ENCODE measurements around the gene P4HA2. TPM values are rescaled to one million over a fixed set of nuclear protein-coding genes. Genes with fewer than 3 reads are reported as not detected.

P4HA2 gene
- total and polyA plus RNA-seq, 2 of the 8 experiments (the other 6 are each of a cell fraction or from before 2014, with no cell fraction given) = 7.4 to 9.3 TPM

- peaks cover 1 to 2% of the 10 kb centered on the region in 2 experiments for H4K20me1 ChIP-seq (replicated peaks in 1 of 2; ENCODE audit: control insufficient read depth in 1 of 2, insufficient read depth in 2 of 2, low read length in 2 of 2)
- no peak overlapping the region for H2BK12ac ChIP-seq (ENCODE audit: low read depth, low read length)
- H3K9ac ChIP-seq (replicated peaks in 1 of 4; ENCODE audit: extremely low read depth in 1 of 4, low read depth in 3 of 4, low read length in 3 of 4) = no peak overlapping the region
- H2BK120ac ChIP-seq (replicated peaks; ENCODE audit: low read depth, low read length) = no peak overlapping the region
- no peak overlapping the region for H3K4me3 ChIP-seq (ENCODE audit: extremely low read depth in 1 of 4, insufficient read depth in 2 of 4, low read depth in 3 of 4, low read length in 4 of 4)
- no peak overlapping the region for H2AFZ ChIP-seq (ENCODE audit: low read length)
- no peak overlapping the region for H4K91ac ChIP-seq (replicated peaks; ENCODE audit: insufficient read length, low read length)
- no peak overlapping the region for H3K14ac ChIP-seq (ENCODE audit: insufficient read length)
- H2BK5ac ChIP-seq (ENCODE audit: low read depth, low read length) = no peak overlapping the region
- no peaks in the 10 kb centered on the region for H3K9me3 ChIP-seq (ENCODE audit: insufficient read depth in 2 of 2, low read depth in 1 of 2, low read length in 1 of 2)
- no peak overlapping the region for H3K23ac ChIP-seq (ENCODE audit: insufficient read length)
- H3K4ac ChIP-seq (replicated peaks; ENCODE audit: insufficient read length, low read depth, low read length) = no peak overlapping the region
- ChIA-PET CTCF (ENCODE audit: partially characterized antibody) (interaction anchor here (0.9 to 5.9 kb wide), 4 partner anchors 10 to 53 kb away, joined by 3 to 29 read pairs (median 4); no protein-coding TSS in a partner anchor), POLR2A (ENCODE audit: partially characterized antibody) (no interaction called here)
- H3K79me2 ChIP-seq (ENCODE audit: control insufficient read depth in 1 of 2, insufficient read depth in 2 of 2, low read length in 2 of 2) = no peaks in the 10 kb centered on the region
- no peak overlapping the region for H3K18ac ChIP-seq (ENCODE audit: extremely low read depth, low read length)
- no peaks in the 10 kb centered on the region for H3K4me1 ChIP-seq (replicated peaks in 1 of 4; ENCODE audit: control insufficient read depth in 3 of 4, insufficient read depth in 4 of 4, low read length in 3 of 4)
- H4K8ac ChIP-seq (ENCODE audit: extremely low read depth, insufficient read depth, low read length) = no peak overlapping the region
- no peak overlapping the region for H2AK5ac ChIP-seq (ENCODE audit: low read depth, low read length)
- H2BK15ac ChIP-seq (ENCODE audit: low read length) = no peak overlapping the region
- no peak overlapping the region for H4K5ac ChIP-seq (ENCODE audit: insufficient read length, low read depth, low read length)
- 84% methylated on average over 6 of the region's 6 CpGs; no CpG with 5 or more reads in 1 of the 2 experiments for WGBS, 2 experiments (ENCODE audit: extremely low coverage in 1 of 2, insufficient coverage in 1 of 2, insufficient read length in 1 of 2, insufficient replicate concordance in 2 of 2, low coverage in 1 of 2, low lambda C conversion rate in 2 of 2, missing lambda C conversion rate in 1 of 2)
- no peak overlapping the region for H3K27ac ChIP-seq (ENCODE audit: low read depth, low read length)
- H3K27me3 ChIP-seq (replicated peaks in 1 of 4; ENCODE audit: control insufficient read depth in 3 of 4, extremely low read depth in 1 of 4, insufficient read depth in 3 of 4, low read length in 3 of 4) = no peaks in the 10 kb centered on the region
- DNase-seq (ENCODE audit: low read depth in 1 of 2, low spot score in 2 of 2) (no peak), FAIRE-seq (no peak)
- H3K23me2 ChIP-seq (ENCODE audit: low read depth, low read length) = no peaks in the 10 kb centered on the region
- no peaks in the 10 kb centered on the region; the same call in 1 of the 2 replicates for H3K79me1 ChIP-seq (ENCODE audit: low read depth, low read length)
- H3K56ac ChIP-seq (replicated peaks; ENCODE audit: insufficient read length, low read depth, low read length) = no peak overlapping the region
- no peaks in the 10 kb centered on the region for H3K36me3 ChIP-seq (ENCODE audit: control insufficient read depth in 2 of 4, insufficient read depth in 4 of 4, low read length in 3 of 4)
- H2BK20ac ChIP-seq (ENCODE audit: low read length) = no peak overlapping the region
- no peak overlapping the region for H3K4me2 ChIP-seq (ENCODE audit: insufficient read depth in 1 of 2, low read depth in 2 of 2, low read length in 2 of 2)
- no peak for TF ChIP-seq BCL11A (IDR thresholded peaks at IDR 0.05; ENCODE audit: low read depth in 2 of 2, low read length in 2 of 2)
- no peak for TF ChIP-seq RNF2 (IDR thresholded peaks at IDR 0.05; ENCODE audit: borderline replicate concordance, low read depth, low read length, missing control alignments, poor library complexity, severe bottlenecking)
Measured at GRCh38 chr5:132219289-132219970, 8.2 kb downstream of the P4HA2 start.

All from H1 (cell line).